AG10803 (cell line): ENCODE results near the gene IGF1.

Experiments used
- DNase-seq: peaks from one replicate; pipeline ENCODE4 v3.0.0; 2010; ENCODE audit warnings: low read depth
- H3K4me3 ChIP-seq: 2 replicates; pipeline ENCODE4 v1.5.1; 2011; ENCODE audit warnings: mild to moderate bottlenecking, low read length, control low read depth
- CTCF ChIP-seq: conservative IDR thresholded peaks from 2 replicates; pipeline ENCODE4 v1.5.1; 2011; ENCODE audit warnings: mild to moderate bottlenecking, low read length, control low read depth, inconsistent platforms

IGF1 gene

DNA sequence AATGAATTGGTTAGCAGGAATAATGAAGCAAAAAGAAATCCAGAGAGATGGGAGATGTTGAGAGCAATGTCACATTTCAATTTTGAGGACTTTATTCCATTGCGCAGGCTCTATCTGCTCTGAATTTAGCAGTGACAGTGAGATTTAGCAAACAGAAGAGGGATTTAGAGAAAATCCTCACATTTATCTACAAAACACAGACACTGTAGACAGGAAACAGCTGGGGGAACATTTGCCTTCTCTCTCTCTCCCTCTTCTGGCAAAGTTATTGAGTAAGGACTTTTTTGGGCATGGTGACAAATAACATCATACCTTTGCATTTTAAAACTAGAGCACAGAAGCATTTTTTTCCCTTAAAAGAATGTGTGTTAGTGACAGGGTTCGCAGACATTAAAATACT is at the start of gene IGF1:
Gene IGF1 (minus strand): TSS at position 158 of the 400 bp plus-strand sequence. CDS start 182 bp downstream, outside the sequence.
- DNase-seq: peak; percentile 78
- TF ChIP-seq CTCF: peak; percentile 41
- 0 out of 2 replicates have a peak within 1 kb of the TSS, but pooled peaks have one; percentile 2 for H3K4me3 ChIP-seq

GRCh38 chr12:102528111-102528510 is 47.7 kb upstream of the IGF1 start:
- no peak overlapping the region for H3K4me3 ChIP-seq
- TF ChIP-seq CTCF: no peak
- DNase-seq: peak; percentile 77

- TF ChIP-seq CTCF: no peak
- no peak overlapping the region for H3K4me3 ChIP-seq
- DNase-seq: peak; percentile 57
Observed at GRCh38 chr12:102527171-102527720, 46.9 kb upstream of the IGF1 start.

GRCh38 chr12:102526656-102527055 is 46.3 kb upstream of the IGF1 start:
- peak; percentile 41 for DNase-seq
- no peak overlapping the region for H3K4me3 ChIP-seq
- no peak for TF ChIP-seq CTCF

- no peak for TF ChIP-seq CTCF
- H3K4me3 ChIP-seq: no peak overlapping the region
- no peak for DNase-seq
Observed at GRCh38 chr12:102522768-102523167, 42.4 kb upstream of the IGF1 start.

DNA sequence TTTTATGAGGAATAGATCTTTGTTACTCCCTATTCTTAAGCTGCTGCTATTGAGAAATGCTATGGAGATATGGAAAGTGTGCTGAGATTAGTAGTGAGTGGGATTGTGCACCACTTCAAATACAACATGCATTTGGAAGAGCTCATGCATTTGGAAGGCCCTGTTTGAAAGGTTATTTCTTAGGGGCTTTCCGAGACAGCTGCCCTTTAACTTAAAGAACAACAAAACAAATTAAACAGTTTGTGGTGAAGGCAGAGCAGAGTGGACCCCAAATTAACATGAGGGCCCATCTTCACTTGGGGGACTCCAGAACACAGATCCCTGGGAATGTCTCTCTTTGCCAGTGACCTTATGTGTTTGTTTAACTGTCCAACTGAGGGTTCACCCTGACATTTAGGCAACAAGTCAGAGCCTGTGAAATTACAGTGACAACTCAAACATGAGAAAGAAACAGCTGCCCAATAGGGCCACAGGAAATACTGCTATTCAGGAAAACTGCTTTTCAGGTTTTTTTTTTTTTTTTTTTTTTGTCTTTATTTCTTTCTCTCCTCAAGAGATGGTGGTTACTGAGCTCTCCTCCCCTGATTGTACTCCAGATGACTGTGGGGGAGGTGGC is 41.4 kb upstream of the IGF1 start:
- H3K4me3 ChIP-seq: no peak overlapping the region
- no peak for DNase-seq
- no peak for TF ChIP-seq CTCF

GRCh38 chr12:102518871-102519270 is 38.5 kb upstream of the IGF1 start:
- no peak for DNase-seq
- H3K4me3 ChIP-seq: no peak overlapping the region
- TF ChIP-seq CTCF: no peak
